Left lung (tissue), 10 donors: ENCODE results near the gene ASTN2. TPM values are rescaled to one million over a fixed set of nuclear protein-coding genes. Genes with fewer than 3 reads are reported as not detected.

Experiments used
- ATAC-seq: fragments of 200-7000 bp; cut with Tn5 transposase; one replicate; pipeline ENCODE4 v1.9.1; 2020; ENCODE audit warnings: moderate library complexity
- DNase-seq, 4 donors: peaks; one replicate each; pipeline ENCODE4 v3.0.0-alpha.2; 2013 to 2020
- H3K27ac ChIP-seq, 2 donors: fragments of 200-600 bp; sonication (generic) in 1 of 2; one replicate each; pipeline versions ENCODE4 v1.5.0 to v1.8.0; 2020 to 2021
- H3K27me3 ChIP-seq, 2 donors: fragments of 200-600 bp; sonication (generic) in 1 of 2; one replicate each; pipeline versions ENCODE4 v1.5.0 to v1.8.0; 2020 to 2021
- H3K36me3 ChIP-seq, 2 donors: fragments of 200-600 bp; sonication (generic) in 1 of 2; one replicate each; pipeline versions ENCODE4 v1.5.0 to v1.8.0; 2020 to 2021
- H3K4me1 ChIP-seq, 2 donors: fragments of 200-600 bp; one replicate each; pipeline ENCODE4 v1.8.0; 2021
- H3K4me3 ChIP-seq, 2 donors: fragments of 200-600 bp; sonication (generic) in 1 of 2; one replicate each; pipeline versions ENCODE4 v1.5.0 to v1.8.0; 2020 to 2021; ENCODE audit warnings: mild to moderate bottlenecking in 1 of 2
- H3K9me3 ChIP-seq, 2 donors: fragments of 200-600 bp; sonication (generic) in 1 of 2; one replicate each; pipeline versions ENCODE4 v1.5.0 to v1.8.0; 2020 to 2021
- intact Hi-C, 2 donors: fragments of 100-400 bp; cut with DNase I; formaldehyde crosslinking; loops; one replicate each; pipeline versions ENCODE4 v1.11.2 to v1.14.2; 2022
- polyA plus RNA-seq, 6 donors: library from polyadenylated mRNA; unstranded; fragments of 120-200 nt; gene quantifications; one replicate each; pipeline ENCODE4 v1.2.1, GENCODE V29; 2013; ENCODE audit not compliant: insufficient read length in 6 of 6
- total RNA-seq, 2 donors: library from RNA; stranded (reverse); fragmentation: NEBNext Ultra II Directional; extraction: Animal tissue kit (Norgen Biotek cat#: 25700); gene quantifications; one replicate each; pipeline ENCODE4 v1.2.1, GENCODE V29; 2021
- TF ChIP-seq, protein P1 (sequence below), 2 donors: fragments of 200-600 bp; sonication (generic) in 1 of 2; IDR thresholded peaks; one replicate each; pipeline versions ENCODE4 v1.5.0 to v1.8.0; 2021; ENCODE audit warnings: antibody characterized with exemption in 2 of 2
- donor health status: DM: no; HTN: yes; CAD: no.
- donor health status: DM: no; HTN: no; CAD: no.

The ASTN2 gene
- total and polyA plus RNA-seq, 8 donors = 3.1 to 5.5 (median 4.5) TPM

DNA sequence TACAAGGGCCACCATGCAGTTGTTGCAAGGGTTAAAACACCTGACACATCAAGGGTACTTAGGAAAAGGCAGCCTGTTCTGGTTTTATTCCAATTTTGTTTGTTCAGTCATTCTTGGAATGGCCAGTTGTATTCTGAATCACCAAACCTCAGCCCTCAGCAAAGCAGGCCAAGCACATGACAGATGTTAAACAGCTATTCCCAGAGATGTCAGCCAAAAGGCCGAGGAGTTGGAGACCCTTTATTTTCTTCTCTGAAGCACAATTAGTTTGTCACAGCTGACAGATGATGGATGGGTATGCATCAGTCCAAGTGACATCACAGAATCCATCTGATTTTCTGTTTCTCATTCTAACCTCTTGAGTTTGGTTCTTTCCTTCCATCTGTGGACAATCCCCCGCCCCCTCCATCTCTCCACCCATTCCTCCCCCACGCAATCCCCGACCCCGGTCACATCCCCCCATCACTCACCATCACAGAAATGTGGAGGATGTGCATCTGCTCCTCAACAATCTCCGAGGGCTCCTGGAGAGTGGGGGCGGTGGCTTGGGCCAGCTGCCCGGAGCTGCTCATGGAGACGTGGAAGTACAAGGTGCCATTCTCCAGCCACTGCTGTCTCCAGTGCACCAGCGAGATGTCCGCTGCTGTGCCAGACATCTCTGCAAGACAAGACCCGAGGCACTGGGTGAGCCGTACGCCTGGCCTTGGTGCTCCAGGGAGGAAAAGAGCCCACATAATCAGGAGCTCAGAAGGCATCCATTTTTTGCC is 123.8 kb downstream of the ASTN2 start:
- Histone ChIP-seq H3K4me3 (no peak overlapping the region), H3K36me3 (no peaks in the 10 kb centered on the region), H3K9me3 (no peaks in the 10 kb centered on the region), H3K4me1 (no peaks in the 10 kb centered on the region), H3K27ac (no peak overlapping the region), H3K27me3 (no peaks in the 10 kb centered on the region)
- intact Hi-C loops = no loop called here
- DNase-seq (no peak), ATAC-seq (no peak)
- TF ChIP-seq, protein P1, sequence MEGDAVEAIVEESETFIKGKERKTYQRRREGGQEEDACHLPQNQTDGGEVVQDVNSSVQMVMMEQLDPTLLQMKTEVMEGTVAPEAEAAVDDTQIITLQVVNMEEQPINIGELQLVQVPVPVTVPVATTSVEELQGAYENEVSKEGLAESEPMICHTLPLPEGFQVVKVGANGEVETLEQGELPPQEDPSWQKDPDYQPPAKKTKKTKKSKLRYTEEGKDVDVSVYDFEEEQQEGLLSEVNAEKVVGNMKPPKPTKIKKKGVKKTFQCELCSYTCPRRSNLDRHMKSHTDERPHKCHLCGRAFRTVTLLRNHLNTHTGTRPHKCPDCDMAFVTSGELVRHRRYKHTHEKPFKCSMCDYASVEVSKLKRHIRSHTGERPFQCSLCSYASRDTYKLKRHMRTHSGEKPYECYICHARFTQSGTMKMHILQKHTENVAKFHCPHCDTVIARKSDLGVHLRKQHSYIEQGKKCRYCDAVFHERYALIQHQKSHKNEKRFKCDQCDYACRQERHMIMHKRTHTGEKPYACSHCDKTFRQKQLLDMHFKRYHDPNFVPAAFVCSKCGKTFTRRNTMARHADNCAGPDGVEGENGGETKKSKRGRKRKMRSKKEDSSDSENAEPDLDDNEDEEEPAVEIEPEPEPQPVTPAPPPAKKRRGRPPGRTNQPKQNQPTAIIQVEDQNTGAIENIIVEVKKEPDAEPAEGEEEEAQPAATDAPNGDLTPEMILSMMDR (IDR thresholded peaks at IDR 0.05) = no peak

DNA sequence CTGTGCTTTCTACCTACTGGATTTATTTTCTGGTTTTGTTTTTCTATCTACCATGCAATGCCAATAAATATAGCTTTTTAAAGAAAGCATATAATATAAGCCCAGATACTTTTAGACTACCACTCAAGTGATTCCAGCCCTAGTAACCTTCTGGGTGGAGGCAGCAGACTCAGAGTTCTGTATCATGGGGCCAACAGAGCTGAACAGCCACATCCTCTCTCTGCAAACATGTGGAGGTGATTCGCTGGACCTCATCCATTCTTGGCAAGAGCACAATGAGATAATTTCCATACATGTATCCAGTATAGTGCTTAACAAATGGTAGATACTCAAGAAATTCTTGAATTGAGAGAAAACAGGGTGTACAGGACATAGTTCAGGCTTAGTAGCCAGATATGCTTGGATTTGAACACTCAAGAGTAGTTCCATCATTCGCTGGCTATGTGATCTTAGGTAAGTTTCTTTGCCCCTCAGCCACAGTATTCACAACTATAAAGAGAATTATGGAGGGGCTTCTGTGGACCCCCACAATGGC is 124.5 kb downstream of the ASTN2 start:
- DNase-seq (no peak), ATAC-seq (no peak)
- TF ChIP-seq, protein P1 (IDR thresholded peaks at IDR 0.05) = no peak
- intact Hi-C loops = no loop called here
- Histone ChIP-seq H3K4me1 (no peaks in the 10 kb centered on the region), H3K27ac (no peak overlapping the region), H3K4me3 (no peak overlapping the region), H3K36me3 (no peaks in the 10 kb centered on the region), H3K9me3 (no peaks in the 10 kb centered on the region), H3K27me3 (no peaks in the 10 kb centered on the region)

DNA sequence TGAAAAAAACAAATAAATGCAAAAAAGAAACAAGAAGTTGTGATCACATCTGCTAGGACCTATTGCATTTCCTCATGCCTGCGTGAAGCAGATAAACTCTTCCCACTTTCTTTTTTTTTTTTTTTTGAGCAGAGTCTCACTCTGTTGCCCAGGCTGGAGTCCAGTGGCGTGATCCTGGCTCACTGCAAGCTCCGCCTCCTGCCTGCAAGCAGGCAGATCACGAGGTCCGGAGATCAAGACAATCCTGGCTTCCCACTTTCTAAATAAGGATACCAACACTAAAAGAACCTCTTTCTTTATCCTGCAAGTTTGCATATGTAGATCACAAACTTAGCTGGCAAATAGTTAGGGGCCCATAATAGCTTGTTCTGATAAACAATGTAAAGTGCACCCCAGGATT is 128.6 kb downstream of the ASTN2 start:
- Histone ChIP-seq H3K27ac (no peak overlapping the region), H3K9me3 (no peaks in the 10 kb centered on the region), H3K27me3 (no peaks in the 10 kb centered on the region), H3K4me3 (no peak overlapping the region), H3K4me1 (no peaks in the 10 kb centered on the region), H3K36me3 (no peaks in the 10 kb centered on the region)
- TF ChIP-seq, protein P1 (IDR thresholded peaks at IDR 0.05) = no peak
- intact Hi-C loops = no loop called here
- no peak for DNase-seq
- ATAC-seq = no peak

DNA sequence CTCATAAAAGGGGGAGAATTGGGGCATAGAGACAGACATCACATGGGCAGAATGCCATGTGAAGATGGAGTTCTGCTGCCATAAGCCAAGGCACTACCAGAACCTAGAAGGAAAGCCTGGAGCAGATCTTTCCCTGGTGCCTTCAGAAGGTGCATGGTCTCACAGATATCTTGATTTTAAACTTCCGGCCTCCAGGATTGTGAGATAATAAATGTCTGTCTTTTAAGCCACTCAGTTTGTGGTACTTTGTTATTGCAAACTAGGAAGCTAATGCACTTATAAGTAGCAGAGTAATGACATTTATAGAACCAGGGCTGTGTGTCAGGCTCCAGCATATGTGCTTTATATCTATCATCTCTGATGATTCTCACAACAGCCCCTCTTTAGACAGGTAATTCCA is 130.4 kb downstream of the ASTN2 start:
- no peak for ATAC-seq
- Histone ChIP-seq H3K27ac (no peak overlapping the region), H3K27me3 (no peaks in the 10 kb centered on the region), H3K4me3 (no peak overlapping the region), H3K9me3 (no peaks in the 10 kb centered on the region), H3K4me1 (no peaks in the 10 kb centered on the region), H3K36me3 (no peaks in the 10 kb centered on the region)
- TF ChIP-seq, protein P1 (IDR thresholded peaks at IDR 0.05) = no peak
- intact Hi-C loops = no loop called here
- no peak for DNase-seq

DNA sequence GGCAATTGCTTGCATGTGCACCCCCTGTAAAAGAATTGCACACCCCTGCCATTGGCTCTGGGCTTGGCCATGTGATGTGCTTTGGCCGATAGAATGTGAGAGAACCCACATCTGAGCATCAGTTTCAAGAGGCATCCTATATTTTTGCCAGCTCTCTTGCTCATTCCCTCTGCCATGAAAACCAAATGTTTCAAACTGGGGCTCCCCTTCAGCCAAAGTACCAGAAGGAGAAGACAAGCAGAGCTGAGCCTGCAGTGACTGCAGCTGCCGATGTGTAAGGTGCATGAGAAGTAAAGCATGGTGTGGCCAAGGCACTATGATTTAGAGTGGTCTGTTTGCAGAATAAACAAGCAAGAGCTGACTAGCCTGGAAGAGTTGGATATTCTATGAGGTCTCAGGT is 132.3 kb downstream of the ASTN2 start:
- intact Hi-C loops = no loop called here
- TF ChIP-seq, protein P1 (IDR thresholded peaks at IDR 0.05) = no peak
- H3K4me1 ChIP-seq = no peaks in the 10 kb centered on the region
- ATAC-seq = no peak
- DNase-seq = no peak
- H3K27me3 ChIP-seq = no peaks in the 10 kb centered on the region
- no peaks in the 10 kb centered on the region for H3K9me3 ChIP-seq
- no peak overlapping the region for H3K4me3 ChIP-seq
- no peak overlapping the region for H3K27ac ChIP-seq
- no peaks in the 10 kb centered on the region for H3K36me3 ChIP-seq
